Mucosa of rectum (tissue), 2 donors: ENCODE data around the gene ZNF213.
A peak's percentile ranks its signal among the peaks of the same experiment; 100 is the strongest.

Experiments
- H3K27ac ChIP-seq, 2 donors: one replicate each; pipeline ENCODE4 v1.7.0; 2013; ENCODE audit warnings: inconsistent platforms in 2 of 2, low read depth in 2 of 2, low read length in 2 of 2
- H3K27me3 ChIP-seq, 2 donors: one replicate each; pipeline ENCODE4 v1.7.0; 2013; ENCODE audit warnings: low read length in 2 of 2; ENCODE audit not compliant: control insufficient read depth in 2 of 2, insufficient read depth in 2 of 2
- H3K36me3 ChIP-seq, 2 donors: one replicate each; pipeline ENCODE4 v1.7.0; 2013; ENCODE audit warnings: low read length in 2 of 2; ENCODE audit not compliant: control insufficient read depth in 2 of 2, insufficient read depth in 2 of 2
- H3K4me1 ChIP-seq, 2 donors: one replicate each; pipeline ENCODE4 v1.7.0; 2013; ENCODE audit warnings: low read length in 2 of 2, mild to moderate bottlenecking in 1 of 2; ENCODE audit not compliant: control insufficient read depth in 2 of 2, insufficient read depth in 2 of 2
- H3K4me3 ChIP-seq, 2 donors: one replicate each; pipeline ENCODE4 v1.7.0; 2013; ENCODE audit warnings: low read length in 2 of 2
- H3K9ac ChIP-seq, 2 donors: one replicate each; pipeline ENCODE4 v1.7.0; 2013; ENCODE audit warnings: low read length in 2 of 2, low read depth in 1 of 2, mild to moderate bottlenecking in 1 of 2
- H3K9me3 ChIP-seq, 2 donors: one replicate each; pipeline ENCODE4 v1.7.0; 2013; ENCODE audit warnings: low read length in 2 of 2; ENCODE audit not compliant: control insufficient read depth in 2 of 2
- donor health status: healthy.
- donor health status: Normal muscosa, but diverticular disease.

Gene ZNF213

DNA sequence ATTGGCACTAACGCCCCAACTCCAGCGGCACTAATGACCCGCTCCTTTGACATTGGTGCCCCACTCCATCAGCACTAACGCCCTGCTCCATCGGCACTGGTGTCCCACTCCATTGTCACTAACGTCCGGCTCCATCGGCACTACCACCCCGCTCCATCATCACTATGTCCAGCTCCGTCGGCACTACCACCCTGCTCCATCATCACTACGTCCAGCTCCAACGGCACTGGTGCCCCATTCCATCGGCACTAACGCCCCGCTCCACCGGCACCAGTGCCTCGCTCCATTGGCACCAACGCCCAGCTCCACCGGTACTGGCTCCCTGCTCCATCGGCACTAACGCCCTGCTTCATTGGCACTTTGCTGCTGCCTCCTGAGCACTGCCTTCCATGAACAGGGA is 7.5 kb downstream of the ZNF213 start:
- H3K4me3 ChIP-seq, result no peak overlapping the region

DNA sequence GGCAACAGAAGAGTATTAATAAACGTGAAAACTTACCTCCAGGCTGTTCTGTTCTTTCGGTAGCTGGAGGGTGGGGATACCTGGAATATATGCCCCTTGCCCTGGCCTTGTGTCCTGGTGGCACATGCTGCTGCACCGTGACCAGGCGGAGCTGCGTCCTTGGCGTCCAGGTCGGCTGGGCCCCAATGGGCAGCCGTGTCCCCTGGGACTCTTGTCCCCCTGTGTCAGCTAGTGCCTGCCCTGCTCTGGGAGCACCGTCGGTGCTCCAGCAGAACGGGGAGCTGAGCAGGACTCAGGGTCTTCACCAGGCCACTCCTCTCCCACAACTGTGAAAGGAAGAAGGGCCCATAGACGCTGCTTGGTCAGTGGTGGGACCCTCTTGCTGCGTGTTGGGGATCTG is 7.9 kb downstream of the ZNF213 start:
- Histone ChIP-seq H3K27me3 (no peaks in the 10 kb centered on the region), H3K9me3 (no peaks in the 10 kb centered on the region), H3K4me1 (peaks cover 12 to 13% of the 10 kb centered on the region in 2 donors), H3K27ac (no peak overlapping the region), H3K4me3 (no peak overlapping the region), H3K9ac (no peak overlapping the region), H3K36me3 (peaks cover 12 to 27% of the 10 kb centered on the region in 2 donors)

More for the DNA sequence above, 7.5 kb downstream of the ZNF213 start:
- H3K9me3 ChIP-seq, result no peaks in the 10 kb centered on the region
- H3K9ac ChIP-seq, result no peak overlapping the region
- H3K36me3 ChIP-seq, result peaks cover 12 to 30% of the 10 kb centered on the region in 2 donors
- no peak overlapping the region for H3K27ac ChIP-seq
- H3K27me3 ChIP-seq, result no peaks in the 10 kb centered on the region
- peaks cover 12 to 13% of the 10 kb centered on the region in 2 donors for H3K4me1 ChIP-seq

DNA sequence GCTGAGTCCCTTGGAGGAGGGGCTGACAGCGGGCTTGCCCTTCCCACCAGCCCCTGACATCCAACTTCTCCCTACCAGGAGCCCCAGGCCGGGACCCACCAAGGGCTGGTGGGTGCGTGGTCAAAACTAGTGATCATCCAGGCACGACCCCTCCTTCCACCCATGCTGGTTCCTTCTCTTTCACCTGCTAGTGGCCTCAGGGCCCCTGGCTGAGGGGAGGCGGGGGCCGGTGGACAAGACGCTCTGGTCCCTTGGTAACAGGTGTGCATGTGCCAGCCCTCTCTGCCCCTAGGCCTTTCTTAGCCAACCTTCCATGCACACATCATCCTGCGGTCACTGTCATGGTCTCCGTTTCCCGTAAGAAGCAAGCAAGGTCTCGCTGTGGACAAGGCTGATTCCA is 8.4 kb downstream of the ZNF213 start:
- Histone ChIP-seq H3K4me1 (peaks cover 12 to 13% of the 10 kb centered on the region in 2 donors), H3K36me3 (peaks cover 12 to 25% of the 10 kb centered on the region in 2 donors), H3K9ac (no peak overlapping the region), H3K9me3 (no peaks in the 10 kb centered on the region), H3K27me3 (no peaks in the 10 kb centered on the region), H3K27ac (peak overlapping the region in 1 of 2 donors; percentile 56), H3K4me3 (no peak overlapping the region)

DNA sequence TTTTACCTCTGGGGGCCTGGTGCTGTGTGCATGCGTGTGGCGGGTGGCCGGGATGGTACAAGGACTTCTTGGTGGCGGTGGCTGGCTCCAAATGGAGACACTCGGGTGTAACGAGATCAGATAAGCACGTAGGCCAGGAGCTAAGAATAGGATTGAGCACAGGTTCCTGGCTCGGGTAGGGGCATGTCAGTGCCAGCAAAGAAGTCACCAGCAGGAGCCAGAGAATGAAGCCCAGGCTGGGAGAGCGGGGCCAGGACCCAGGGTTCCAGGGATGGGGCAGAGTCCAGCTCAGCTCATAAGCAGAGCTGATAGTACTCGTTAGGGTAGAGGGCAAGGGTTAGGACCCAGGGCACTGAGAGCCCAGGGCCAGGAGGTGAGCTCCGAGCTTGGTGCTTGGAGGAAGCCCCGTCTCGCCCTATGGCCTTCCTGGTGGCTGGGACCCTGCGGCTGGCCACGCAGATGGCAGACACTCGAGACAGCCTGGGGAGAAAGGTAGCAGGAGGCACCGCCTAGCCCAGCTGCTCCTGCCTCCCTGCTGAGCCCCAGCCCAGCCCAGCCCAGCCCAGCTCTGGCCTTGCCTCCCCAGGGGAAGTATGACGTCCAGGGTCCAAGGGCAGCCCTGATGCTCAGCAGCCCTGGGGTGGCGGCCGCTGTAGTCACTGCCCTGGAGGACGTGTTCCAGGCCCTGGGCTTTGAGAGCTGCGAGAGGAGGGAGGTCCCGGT is 8.9 kb downstream of the ZNF213 start:
- Histone ChIP-seq H3K9me3 (no peaks in the 10 kb centered on the region), H3K36me3 (peaks cover 12 to 23% of the 10 kb centered on the region in 2 donors), H3K4me1 (peaks cover 12 to 13% of the 10 kb centered on the region in 2 donors), H3K27me3 (no peaks in the 10 kb centered on the region), H3K9ac (peak overlapping the region in 1 of 2 donors; percentile 40), H3K27ac (peak overlapping the region; percentile 23 to 56), H3K4me3 (peak overlapping the region in 1 of 2 donors; percentile 22)

DNA sequence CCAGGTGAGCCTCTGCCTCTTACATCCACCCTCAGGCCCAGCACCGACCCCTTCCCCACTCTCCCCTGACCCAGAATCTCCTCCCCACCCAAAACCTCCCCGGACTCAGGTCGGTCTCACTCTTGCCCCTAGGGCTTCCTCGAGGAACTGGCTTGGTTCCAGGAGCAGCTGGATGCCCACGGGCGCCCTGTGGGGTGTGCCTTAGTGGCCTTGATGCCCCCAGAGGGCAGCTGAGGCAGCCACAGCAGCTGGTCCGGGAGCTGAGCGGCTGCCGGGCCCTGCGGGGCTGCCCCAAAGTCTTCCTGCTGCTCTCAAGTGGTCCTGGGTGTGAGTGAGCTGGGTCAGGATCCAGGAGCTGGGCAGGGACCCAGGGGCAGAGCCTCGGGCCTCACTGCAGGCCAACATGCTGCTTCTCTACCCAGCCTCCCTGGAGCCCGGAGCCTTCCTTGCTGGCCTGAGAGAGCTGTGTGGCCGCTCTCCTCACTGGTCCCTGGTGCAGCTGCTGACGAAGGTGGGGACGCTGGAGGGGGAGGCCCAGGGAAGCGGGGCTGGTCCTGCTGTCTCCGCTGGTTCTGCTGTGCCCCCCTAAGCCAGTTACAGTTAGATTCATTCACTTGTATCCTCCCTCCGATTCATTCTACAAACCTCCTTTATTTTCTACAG is 9.6 kb downstream of the ZNF213 start:
- Histone ChIP-seq H3K27me3 (no peaks in the 10 kb centered on the region), H3K9me3 (no peaks in the 10 kb centered on the region), H3K4me3 (no peak overlapping the region), H3K4me1 (peaks cover 12 to 18% of the 10 kb centered on the region in 2 donors), H3K9ac (peak overlapping the region in 1 of 2 donors; percentile 40), H3K36me3 (peaks cover 8 to 19% of the 10 kb centered on the region in 2 donors), H3K27ac (peak overlapping the region in 1 of 2 donors; percentile 56)

DNA sequence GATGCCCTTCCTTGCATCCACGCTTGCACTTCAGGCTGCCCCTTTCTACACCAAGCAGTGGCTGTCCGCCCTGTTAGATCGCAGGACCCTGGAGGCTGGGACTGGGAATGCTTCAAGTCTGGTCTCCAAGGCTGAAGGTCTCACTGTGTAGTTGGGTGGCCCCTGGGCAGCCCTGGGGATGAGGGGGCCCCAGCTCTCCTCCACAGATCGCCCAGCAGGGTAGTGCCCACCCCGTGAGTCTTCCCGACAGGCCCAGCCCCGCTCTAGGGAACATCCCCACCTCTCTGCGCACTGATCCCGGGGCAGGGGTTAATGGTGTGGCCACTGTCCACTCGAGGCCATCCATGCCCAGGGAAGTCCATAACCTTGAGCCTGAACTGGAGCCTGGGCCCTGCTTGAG is 10.3 kb downstream of the ZNF213 start:
- Histone ChIP-seq H3K27ac (no peak overlapping the region), H3K9ac (no peak overlapping the region)

DNA sequence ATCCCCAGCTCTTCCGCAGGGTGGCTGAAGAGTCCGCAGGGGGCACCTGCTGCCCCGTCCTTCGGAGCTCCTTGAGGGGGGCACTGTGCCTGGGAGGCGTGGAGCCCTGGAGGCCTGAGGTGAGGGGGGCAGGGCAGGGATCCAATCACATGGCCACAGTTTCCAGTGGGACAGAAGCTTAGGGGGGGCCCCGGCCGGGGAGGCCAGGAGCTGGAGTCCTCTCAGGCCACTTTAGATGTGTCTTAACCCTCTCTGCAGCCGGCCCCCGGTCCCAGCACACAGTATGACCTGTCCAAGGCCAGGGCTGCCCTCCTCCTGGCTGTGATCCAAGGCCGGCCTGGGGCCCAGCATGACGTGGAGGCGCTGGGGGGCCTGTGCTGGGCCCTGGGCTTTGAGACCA is 10.8 kb downstream of the ZNF213 start:
- Histone ChIP-seq H3K27ac (no peak overlapping the region), H3K4me1 (peaks cover 19 to 26% of the 10 kb centered on the region in 2 donors), H3K27me3 (no peaks in the 10 kb centered on the region), H3K9me3 (no peaks in the 10 kb centered on the region), H3K36me3 (peaks cover 8 to 19% of the 10 kb centered on the region in 2 donors), H3K4me3 (no peak overlapping the region), H3K9ac (no peak overlapping the region)

More for the DNA sequence above, 10.3 kb downstream of the ZNF213 start:
- no peaks in the 10 kb centered on the region for H3K27me3 ChIP-seq
- H3K4me1 ChIP-seq, result peaks cover 17 to 23% of the 10 kb centered on the region in 2 donors
- no peak overlapping the region for H3K4me3 ChIP-seq
- no peaks in the 10 kb centered on the region for H3K9me3 ChIP-seq
- H3K36me3 ChIP-seq, result peaks cover 8 to 19% of the 10 kb centered on the region in 2 donors

DNA sequence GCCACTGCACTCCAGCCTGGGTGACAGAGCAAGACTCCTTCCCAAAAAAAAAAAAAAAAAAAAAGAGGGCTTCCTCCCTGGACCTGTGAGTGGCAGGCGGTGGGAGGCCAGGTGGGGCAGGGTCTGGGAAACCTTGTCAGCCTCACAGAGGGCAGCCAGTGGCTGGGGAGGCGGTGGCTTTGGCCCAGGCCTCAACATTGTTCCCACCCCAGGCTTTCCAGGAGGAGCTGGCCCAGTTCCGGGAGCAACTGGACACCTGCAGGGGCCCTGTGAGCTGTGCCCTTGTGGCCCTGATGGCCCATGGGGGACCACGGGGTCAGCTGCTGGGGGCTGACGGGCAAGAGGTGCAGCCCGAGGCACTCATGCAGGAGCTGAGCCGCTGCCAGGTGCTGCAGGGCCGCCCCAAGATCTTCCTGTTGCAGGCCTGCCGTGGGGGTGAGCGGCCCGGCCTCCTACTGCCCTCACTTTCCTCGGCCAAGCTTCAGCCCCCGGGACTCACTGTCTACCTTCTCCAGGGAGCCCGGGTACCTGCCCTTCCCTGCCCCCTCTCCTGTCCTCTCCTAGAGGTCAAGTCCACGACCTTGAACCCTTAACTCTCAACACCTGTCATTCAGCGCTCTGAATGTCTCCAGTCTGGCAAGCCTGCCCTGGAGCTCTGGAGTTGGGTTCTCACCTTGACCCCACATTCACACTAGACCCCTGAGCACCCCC is 12.4 kb downstream of the ZNF213 start:
- Histone ChIP-seq H3K27me3 (no peaks in the 10 kb centered on the region), H3K9ac (no peak overlapping the region), H3K36me3 (peaks cover 4 to 5% of the 10 kb centered on the region in 2 donors), H3K4me3 (no peak overlapping the region), H3K9me3 (no peaks in the 10 kb centered on the region), H3K27ac (no peak overlapping the region), H3K4me1 (peaks cover 26 to 29% of the 10 kb centered on the region in 2 donors)

DNA sequence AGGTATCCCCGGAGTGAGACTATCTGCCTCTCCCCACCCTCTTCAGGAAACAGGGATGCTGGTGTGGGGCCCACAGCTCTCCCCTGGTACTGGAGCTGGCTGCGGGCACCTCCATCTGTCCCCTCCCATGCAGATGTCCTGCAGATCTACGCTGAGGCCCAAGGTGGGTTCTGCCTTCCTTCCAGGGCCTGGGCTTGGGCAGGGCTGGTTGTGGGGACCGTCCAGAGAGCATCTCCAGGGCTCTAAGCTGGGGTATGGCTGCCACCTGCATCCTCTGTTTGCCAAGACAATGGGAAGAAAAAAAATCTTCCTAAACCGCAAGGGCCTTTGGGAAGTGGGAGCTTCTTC is 12.9 kb downstream of the ZNF213 start:
- Histone ChIP-seq H3K27me3 (no peaks in the 10 kb centered on the region), H3K27ac (no peak overlapping the region), H3K36me3 (no peaks in the 10 kb centered on the region), H3K4me1 (peaks cover 27 to 29% of the 10 kb centered on the region in 2 donors), H3K4me3 (no peak overlapping the region), H3K9ac (no peak overlapping the region), H3K9me3 (no peaks in the 10 kb centered on the region)
